Mesenchymal stem cell (in vitro differentiated cells and primary cell): ENCODE results near the gene LDB2.

Experiments
- DNase-seq: peaks from one replicate; pipeline ENCODE4 v3.0.0-alpha.2; 2013
- H2AFZ ChIP-seq: one replicate; pipeline ENCODE4 v1.6.1; 2013; ENCODE audit warnings: low read depth, mild to moderate bottlenecking, control low read depth, inconsistent platforms, low read length, moderate library complexity
- H2AK5ac ChIP-seq: 2 replicates; pipeline ENCODE4 v1.6.1; 2013; ENCODE audit warnings: low read length, moderate library complexity, mild to moderate bottlenecking, inconsistent platforms; ENCODE audit not compliant: severe bottlenecking
- H2BK120ac ChIP-seq: one replicate; pipeline ENCODE4 v1.6.1; 2013; ENCODE audit warnings: low read depth, mild to moderate bottlenecking, inconsistent platforms, low read length, moderate library complexity
- H2BK12ac ChIP-seq, 2 experiments: one replicate each; pipeline ENCODE4 v1.6.1; 2013; ENCODE audit warnings: inconsistent platforms in 2 of 2, low read length in 2 of 2, mild to moderate bottlenecking in 2 of 2, moderate library complexity in 2 of 2, control low read depth in 1 of 2
- H2BK15ac ChIP-seq: one replicate; pipeline ENCODE4 v1.6.1; 2013; ENCODE audit warnings: mild to moderate bottlenecking, low read depth, inconsistent platforms; ENCODE audit not compliant: poor library complexity, severe bottlenecking
- H2BK5ac ChIP-seq: 2 replicates; pipeline ENCODE4 v1.6.1; 2013; ENCODE audit warnings: low read depth, mild to moderate bottlenecking, low read length, control low read depth, inconsistent platforms; ENCODE audit not compliant: poor library complexity, severe bottlenecking
- H3K14ac ChIP-seq, 2 experiments: one replicate each; pipeline ENCODE4 v1.6.1; 2013; ENCODE audit warnings: inconsistent platforms in 2 of 2, low read length in 2 of 2, control low read depth in 1 of 2, mild to moderate bottlenecking in 1 of 2, moderate library complexity in 1 of 2
- H3K18ac ChIP-seq, 2 experiments: one replicate each; pipeline ENCODE4 v1.6.1; 2013; ENCODE audit warnings: inconsistent platforms in 2 of 2, low read length in 2 of 2, control low read depth in 1 of 2, low read depth in 1 of 2, mild to moderate bottlenecking in 1 of 2
- H3K23ac ChIP-seq, 2 experiments: one replicate each; pipeline ENCODE4 v1.6.1; 2013; ENCODE audit warnings: inconsistent platforms in 2 of 2, low read length in 2 of 2, mild to moderate bottlenecking in 2 of 2, moderate library complexity in 2 of 2, control low read depth in 1 of 2
- H3K27ac ChIP-seq: 2 replicates; pipeline ENCODE4 v1.5.1; 2013; ENCODE audit warnings: mild to moderate bottlenecking, moderate library complexity, low read length, control low read depth, inconsistent platforms; ENCODE audit not compliant: poor library complexity, severe bottlenecking
- H3K27me3 ChIP-seq, 2 experiments: 2 replicates each; pipeline versions ENCODE4 v1.6.1 to v1.7.0; 2013; ENCODE audit warnings: low read length in 2 of 2, mild to moderate bottlenecking in 2 of 2, moderate library complexity in 2 of 2, control low read depth in 1 of 2, inconsistent platforms in 1 of 2; ENCODE audit not compliant: control insufficient read depth in 1 of 2, insufficient read depth in 1 of 2
- H3K36me3 ChIP-seq, 2 experiments: 2 replicates each; pipeline versions ENCODE4 v1.6.1 to v1.7.0; 2013; ENCODE audit warnings: low read length in 2 of 2, control low read depth in 1 of 2, inconsistent platforms in 1 of 2, low read depth in 1 of 2, mild to moderate bottlenecking in 1 of 2; ENCODE audit not compliant: insufficient read depth in 2 of 2, control insufficient read depth in 1 of 2
- H3K4ac ChIP-seq, 2 experiments: one replicate each; pipeline ENCODE4 v1.6.1; 2013; ENCODE audit warnings: inconsistent platforms in 2 of 2, low read length in 2 of 2, mild to moderate bottlenecking in 2 of 2, moderate library complexity in 2 of 2, control low read depth in 1 of 2, low read depth in 1 of 2
- H3K4me1 ChIP-seq: 2 replicates; pipeline ENCODE4 v1.6.1; 2013; ENCODE audit warnings: low read depth, low read length, control low read depth; ENCODE audit not compliant: control insufficient read depth, insufficient read depth
- H3K4me2 ChIP-seq: 2 replicates; pipeline ENCODE4 v1.6.1; 2013; ENCODE audit warnings: low read length, mild to moderate bottlenecking, inconsistent platforms; ENCODE audit not compliant: poor library complexity, severe bottlenecking
- H3K4me3 ChIP-seq, 2 experiments: 2 replicates each; pipeline versions ENCODE4 v1.5.1 to v1.7.0; 2013; ENCODE audit warnings: low read length in 2 of 2, mild to moderate bottlenecking in 2 of 2, control low read depth in 1 of 2, low read depth in 1 of 2; ENCODE audit not compliant: insufficient read depth in 1 of 2
- H3K79me1 ChIP-seq: replicated peaks from 2 replicates; pipeline ENCODE4 v1.6.1; 2013; ENCODE audit warnings: mild to moderate bottlenecking, control low read depth, low read length, inconsistent platforms; ENCODE audit not compliant: poor library complexity, severe bottlenecking
- H3K9ac ChIP-seq: 2 replicates; pipeline ENCODE4 v1.7.0; 2013; ENCODE audit warnings: mild to moderate bottlenecking, low read length, moderate library complexity
- H3K9me3 ChIP-seq: 2 replicates; pipeline ENCODE4 v1.7.0; 2013; ENCODE audit warnings: mild to moderate bottlenecking, low read length; ENCODE audit not compliant: control insufficient read depth
- H4K8ac ChIP-seq: one replicate; pipeline ENCODE4 v1.6.1; 2013; ENCODE audit warnings: inconsistent platforms, mild to moderate bottlenecking, low read length, moderate library complexity
- H4K91ac ChIP-seq: one replicate; pipeline ENCODE4 v1.6.1; 2013; ENCODE audit warnings: mild to moderate bottlenecking, low read length, inconsistent platforms
- WGBS: methylation state at CpG from one replicate; pipeline ENCODE4 v1.1.7; 2013; ENCODE audit warnings: mixed read lengths; 5-methylcytosine and 5-hydroxymethylcytosine counted together

Gene LDB2

DNA sequence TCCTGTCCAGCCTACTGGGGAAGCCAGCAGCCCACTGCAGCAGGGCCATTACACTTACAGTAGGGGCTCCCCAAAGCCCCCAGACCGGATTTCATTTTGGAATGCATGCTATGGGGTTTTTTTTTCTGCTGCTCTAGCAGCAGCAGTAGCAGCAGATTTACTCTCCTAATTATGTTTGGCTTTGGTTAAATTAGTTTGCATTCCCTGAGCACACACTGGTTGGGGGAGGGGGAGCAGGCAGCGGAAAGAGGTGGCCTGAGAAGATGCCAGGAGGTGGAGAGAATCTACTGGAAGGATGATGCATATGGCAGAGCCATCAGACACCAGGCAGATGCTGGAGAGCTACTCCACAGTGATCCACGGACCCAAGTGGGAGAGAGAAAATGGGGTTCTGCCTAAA lies 109.6 kb downstream of the LDB2 start:
- no peak overlapping the region for H2BK120ac ChIP-seq

DNA sequence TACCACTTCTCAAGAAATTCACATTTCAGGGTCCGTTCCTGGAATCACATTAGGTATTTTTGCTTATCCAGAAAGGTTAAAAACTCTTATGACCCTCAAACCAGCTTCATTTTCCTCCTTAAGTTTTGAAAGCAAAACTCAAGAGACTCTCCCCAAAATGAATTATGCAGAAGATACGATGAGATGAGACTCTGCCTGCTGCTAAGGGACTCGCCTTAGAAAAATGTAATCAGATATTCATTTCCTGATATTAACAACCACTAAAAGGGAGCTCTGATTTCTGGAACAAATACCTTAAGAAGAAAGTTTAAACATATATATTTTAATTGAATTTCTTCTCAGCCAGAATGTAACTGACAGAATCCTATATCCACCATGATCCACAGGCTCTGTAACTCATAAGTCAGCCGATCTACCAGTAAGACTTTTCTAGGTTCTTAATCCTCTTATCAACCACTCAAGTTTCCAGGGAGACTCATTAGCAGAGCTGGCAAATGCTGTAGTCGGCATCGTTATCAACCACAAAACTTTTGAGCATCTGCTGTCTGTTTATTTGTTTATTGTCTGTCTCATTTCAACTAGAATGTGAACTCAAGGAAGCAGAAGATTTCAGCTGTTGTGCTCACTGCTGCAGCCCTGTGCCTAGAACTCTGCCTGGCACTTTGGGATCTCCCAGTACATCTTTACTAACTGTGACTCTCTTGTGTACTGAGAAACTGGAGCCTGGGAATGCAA lies 112.5 kb downstream of the LDB2 start:
- Histone ChIP-seq H3K4me3 (no peak overlapping the region), H2AFZ (no peak overlapping the region), H2BK15ac (no peak overlapping the region), H2AK5ac (no peak overlapping the region), H3K18ac (no peak overlapping the region), H3K4me1 (no peaks in the 10 kb centered on the region), H3K14ac (no peak overlapping the region), H3K4ac (no peak overlapping the region), H3K27ac (no peak overlapping the region), H2BK12ac (no peak overlapping the region), H4K8ac (no peak overlapping the region), H3K27me3 (no peaks in the 10 kb centered on the region), H3K9ac (peak overlapping the region; percentile 9), H3K9me3 (no peaks in the 10 kb centered on the region), H3K23ac (no peak overlapping the region), H2BK120ac (no peak overlapping the region), H3K36me3 (peaks cover 0 to 18% of the 10 kb centered on the region in 2 experiments), H4K91ac (no peak overlapping the region), H2BK5ac (no peak overlapping the region), H3K4me2 (no peak overlapping the region), H3K79me1 (no peaks in the 10 kb centered on the region)
- 24% methylated on average over 5 of the region's 6 CpGs for WGBS
- peak; percentile 84 for DNase-seq

More for the DNA sequence above, 109.6 kb downstream of the LDB2 start:
- Histone ChIP-seq H3K9me3 (no peaks in the 10 kb centered on the region), H4K8ac (no peak overlapping the region), H2AK5ac (no peak overlapping the region), H3K4me2 (no peak overlapping the region), H3K9ac (no peak overlapping the region), H2BK5ac (no peak overlapping the region), H3K27ac (no peak overlapping the region), H3K4ac (no peak overlapping the region), H3K79me1 (no peaks in the 10 kb centered on the region), H3K18ac (no peak overlapping the region), H4K91ac (no peak overlapping the region), H3K4me3 (no peak overlapping the region), H2BK15ac (no peak overlapping the region), H3K27me3 (no peaks in the 10 kb centered on the region), H3K4me1 (no peaks in the 10 kb centered on the region), H3K36me3 (peaks cover 0 to 6% of the 10 kb centered on the region in 2 experiments), H3K14ac (no peak overlapping the region), H2AFZ (no peak overlapping the region), H3K23ac (no peak overlapping the region), H2BK12ac (no peak overlapping the region)
- peak; percentile 32 for DNase-seq
- 61% methylated on average over 2 of the region's 3 CpGs for WGBS

DNA sequence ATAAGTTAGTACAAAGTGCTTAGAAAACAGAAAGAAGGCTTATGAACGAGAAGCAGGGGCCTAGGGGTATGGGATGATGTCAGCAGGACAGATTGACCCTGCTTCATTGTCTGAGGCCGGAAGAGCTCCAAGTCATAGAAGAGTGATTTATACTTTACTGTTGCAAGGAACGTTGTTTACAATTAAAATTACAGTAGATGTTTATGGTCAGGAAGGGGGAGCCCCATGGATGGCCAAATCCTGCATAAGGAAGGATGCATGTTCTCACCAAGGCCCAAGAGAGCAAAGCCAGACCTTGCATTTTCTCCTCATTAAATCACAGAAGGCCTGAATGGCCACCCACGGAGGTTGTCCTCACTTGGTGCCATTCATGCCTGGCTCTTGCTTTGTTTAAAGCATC lies 115.3 kb downstream of the LDB2 start:
- Histone ChIP-seq H3K4ac (no peak overlapping the region), H3K18ac (peak overlapping the region in 1 of 2 experiments; percentile 19), H2BK5ac (no peak overlapping the region), H4K91ac (no peak overlapping the region), H3K4me1 (no peaks in the 10 kb centered on the region), H3K79me1 (no peaks in the 10 kb centered on the region), H2BK15ac (no peak overlapping the region), H3K9me3 (no peaks in the 10 kb centered on the region), H3K9ac (no peak overlapping the region), H4K8ac (no peak overlapping the region), H2AFZ (no peak overlapping the region), H2BK12ac (no peak overlapping the region), H3K4me3 (no peak overlapping the region), H3K27me3 (no peaks in the 10 kb centered on the region), H3K14ac (no peak overlapping the region), H3K4me2 (no peak overlapping the region), H3K23ac (no peak overlapping the region), H2BK120ac (no peak overlapping the region), H3K36me3 (peaks cover 0 to 22% of the 10 kb centered on the region in 2 experiments), H2AK5ac (no peak overlapping the region), H3K27ac (no peak overlapping the region)
- WGBS = 25% methylated on average over 4 of the region's 4 CpGs
- DNase-seq = peak; percentile 75

DNA sequence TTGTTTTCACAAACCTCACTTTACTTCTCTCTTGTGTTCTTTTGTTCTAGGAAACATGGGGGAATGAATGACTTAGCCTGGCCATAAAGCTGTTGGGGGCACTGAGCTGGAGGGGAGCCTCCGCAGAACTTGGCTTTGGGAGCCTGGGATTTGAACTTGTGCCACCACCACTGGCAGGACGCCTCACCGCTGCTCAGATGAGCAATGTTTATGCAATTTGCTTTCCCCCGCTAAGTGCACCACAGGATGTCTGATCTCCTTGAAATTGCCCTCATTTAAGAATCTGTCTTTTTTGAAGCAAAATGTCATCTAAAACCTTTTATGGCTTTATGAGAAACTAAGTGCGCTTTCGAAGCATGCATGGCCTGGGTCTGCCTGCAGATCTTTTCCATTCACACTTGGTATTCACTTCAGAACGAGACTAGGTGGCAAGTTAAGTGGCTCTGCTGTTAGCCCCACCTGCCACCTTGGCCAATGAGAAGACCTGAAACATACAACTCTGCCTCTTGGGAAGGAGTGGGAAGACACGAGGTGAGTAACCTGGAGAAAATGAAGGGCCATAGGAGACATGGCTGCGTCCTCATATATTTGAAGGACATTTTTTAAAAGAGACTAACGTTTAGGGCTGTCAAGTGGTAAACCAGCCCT lies 119.3 kb downstream of the LDB2 start:
- Histone ChIP-seq H3K79me1 (no peaks in the 10 kb centered on the region), H4K91ac (no peak overlapping the region), H2AFZ (no peak overlapping the region), H3K4me2 (no peak overlapping the region), H2AK5ac (no peak overlapping the region), H3K18ac (no peak overlapping the region), H2BK120ac (no peak overlapping the region), H4K8ac (no peak overlapping the region), H3K36me3 (peaks cover 0 to 54% of the 10 kb centered on the region in 2 experiments), H2BK5ac (no peak overlapping the region), H2BK15ac (no peak overlapping the region), H3K9ac (no peak overlapping the region), H3K9me3 (no peaks in the 10 kb centered on the region), H3K4ac (no peak overlapping the region), H3K27ac (no peak overlapping the region), H2BK12ac (no peak overlapping the region), H3K4me3 (no peak overlapping the region), H3K27me3 (no peaks in the 10 kb centered on the region), H3K4me1 (no peaks in the 10 kb centered on the region), H3K14ac (no peak overlapping the region), H3K23ac (no peak overlapping the region)
- DNase-seq = no peak
- 85% methylated on average over 10 of the region's 10 CpGs for WGBS
